Stomach (tissue), 9 donors: Measurements from ENCODE around the gene FGF22. TPM values are rescaled to one million over a fixed set of nuclear protein-coding genes. Genes with fewer than 3 reads are reported as not detected.

Experiments used
- DNase-seq, 2 donors: peaks; one replicate each; pipeline versions ENCODE4 v3.0.0 to v3.0.0-alpha.2; 2013 to 2019
- H3K27ac ChIP-seq, 5 donors: fragments of 200-600 bp in 4 of 5; sonication (generic) in 4 of 5; one replicate each; pipeline ENCODE4 v1.5.1; 2013 to 2019; ENCODE audit warnings: mild to moderate bottlenecking in 1 of 5, moderate library complexity in 1 of 5
- H3K27me3 ChIP-seq, 3 donors: fragments of 200-600 bp; sonication (generic); one replicate each; pipeline ENCODE4 v1.5.1; 2017 to 2019; ENCODE audit warnings: mixed run types in 1 of 3
- H3K36me3 ChIP-seq, 4 donors: fragments of 200-600 bp; sonication (generic); 1 replicate in 3 of 4; 2 replicates in 1 of 4; pipeline ENCODE4 v1.5.1; 2016 to 2019
- H3K4me1 ChIP-seq, 4 donors: fragments of 200-600 bp; sonication (generic); one replicate each; pipeline ENCODE4 v1.5.1; 2016 to 2019
- H3K4me3 ChIP-seq, 4 donors: fragments of 200-600 bp; sonication (generic) in 3 of 4; one replicate each; pipeline ENCODE4 v1.5.1; 2016 to 2019; ENCODE audit warnings: mild to moderate bottlenecking in 1 of 4
- H3K9me3 ChIP-seq, 4 donors: fragments of 200-600 bp; sonication (generic); one replicate each; pipeline ENCODE4 v1.5.1; 2016 to 2019
- EP300 ChIP-seq: sonication (generic); formaldehyde crosslinking; IDR thresholded peaks from one replicate; pipeline ENCODE4 v1.6.1; 2017; ENCODE audit warnings: antibody characterized with exemption
- POLR2A ChIP-seq, 4 donors: fragments of 450-650 bp; IDR thresholded peaks; one replicate each; pipeline ENCODE4 v1.6.1; 2016; ENCODE audit warnings: antibody characterized with exemption in 4 of 4, control low read depth in 2 of 4, mild to moderate bottlenecking in 1 of 4, moderate library complexity in 1 of 4
- POLR2AphosphoS5 ChIP-seq, 3 donors: sonication (generic); formaldehyde crosslinking; IDR thresholded peaks; one replicate each; pipeline ENCODE4 v1.6.1; 2016; ENCODE audit warnings: antibody characterized with exemption in 3 of 3
- WGBS, 5 donors: extraction: QIAGEN DNeasy Blood & Tissue Kit in 3 of 5; methylation state at CpG; one replicate each; pipeline versions ENCODE4 v1.1.5 to v1.1.7; 2013 to 2018; 5-methylcytosine and 5-hydroxymethylcytosine counted together
- intact Hi-C: fragments of 100-400 bp; cut with DNase I; formaldehyde crosslinking; loops from one replicate; pipeline ENCODE4 v1.15.1; 2023; ENCODE audit warnings: low total_unique reads
- polyA plus RNA-seq, 3 donors: library from polyadenylated mRNA; stranded (reverse); fragments of 200-250 nt; gene quantifications; one replicate each; pipeline ENCODE4 v1.2.3, GENCODE V29; 2013
- total RNA-seq, 5 donors: library from RNA; depleted of rRNA; stranded (reverse); fragments of >200 nt; gene quantifications; one replicate each; pipeline versions ENCODE4 v1.1.0 to v1.2.3, GENCODE V29; 2014 to 2016
- TF ChIP-seq, protein P1 (sequence below), 7 experiments: fragments of 450-650 bp in 4 of 7; fragments of 200-600 bp in 3 of 7; sonication (generic) in 3 of 7; IDR thresholded peaks; one replicate each; pipeline ENCODE4 v1.5.1; 2016 to 2019; ENCODE audit warnings: antibody characterized with exemption in 7 of 7, control low read depth in 2 of 7, mild to moderate bottlenecking in 1 of 7
- donor health status: healthy with polysubstance abuse.
- donor health status: Bipolar disorder and iron deficiency.
- donor health status: healthy.

FGF22 gene
- total and polyA plus RNA-seq, 8 donors, result 0.37 to 0.76 (median 0.46) TPM; not detected in 4

DNA sequence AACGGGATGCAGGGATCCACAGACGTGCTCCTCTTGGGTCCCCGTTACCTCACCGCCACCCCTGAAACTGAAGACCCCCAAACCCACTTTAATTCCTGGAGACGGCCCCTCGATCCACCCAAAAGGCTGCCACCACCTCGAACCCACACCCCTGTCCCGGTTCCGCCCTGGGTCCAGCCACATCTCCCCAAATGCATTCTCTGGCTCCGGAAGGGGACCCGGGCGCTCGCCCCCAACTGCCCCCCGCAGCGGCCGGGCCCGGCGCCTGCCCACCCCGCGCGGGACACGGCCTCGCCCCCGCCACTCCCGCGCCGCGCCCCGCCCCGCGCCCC lies 36.3 kb downstream of the FGF22 start:
- WGBS, 5 donors, result 6 to 12% (median 8%) methylated on average over 21 to 31 of the region's 31 CpGs
- Histone ChIP-seq H3K27ac (peak overlapping the region in 4 of 5 donors; percentile 54 to 98 (median 82)), H3K36me3 (no peaks in the 10 kb centered on the region), H3K27me3 (peaks cover 0 to 42% (median 11%) of the 10 kb centered on the region in 3 donors), H3K9me3 (no peaks in the 10 kb centered on the region), H3K4me1 (peaks cover 31 to 48% (median 45%) of the 10 kb centered on the region in 4 donors), H3K4me3 (peak overlapping the region; percentile 48 to 59 (median 54))
- no peak for TF ChIP-seq POLR2A (IDR thresholded peaks at IDR 0.05)
- no peak for TF ChIP-seq EP300
- TF ChIP-seq, protein P1, sequence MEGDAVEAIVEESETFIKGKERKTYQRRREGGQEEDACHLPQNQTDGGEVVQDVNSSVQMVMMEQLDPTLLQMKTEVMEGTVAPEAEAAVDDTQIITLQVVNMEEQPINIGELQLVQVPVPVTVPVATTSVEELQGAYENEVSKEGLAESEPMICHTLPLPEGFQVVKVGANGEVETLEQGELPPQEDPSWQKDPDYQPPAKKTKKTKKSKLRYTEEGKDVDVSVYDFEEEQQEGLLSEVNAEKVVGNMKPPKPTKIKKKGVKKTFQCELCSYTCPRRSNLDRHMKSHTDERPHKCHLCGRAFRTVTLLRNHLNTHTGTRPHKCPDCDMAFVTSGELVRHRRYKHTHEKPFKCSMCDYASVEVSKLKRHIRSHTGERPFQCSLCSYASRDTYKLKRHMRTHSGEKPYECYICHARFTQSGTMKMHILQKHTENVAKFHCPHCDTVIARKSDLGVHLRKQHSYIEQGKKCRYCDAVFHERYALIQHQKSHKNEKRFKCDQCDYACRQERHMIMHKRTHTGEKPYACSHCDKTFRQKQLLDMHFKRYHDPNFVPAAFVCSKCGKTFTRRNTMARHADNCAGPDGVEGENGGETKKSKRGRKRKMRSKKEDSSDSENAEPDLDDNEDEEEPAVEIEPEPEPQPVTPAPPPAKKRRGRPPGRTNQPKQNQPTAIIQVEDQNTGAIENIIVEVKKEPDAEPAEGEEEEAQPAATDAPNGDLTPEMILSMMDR (IDR thresholded peaks at IDR 0.05), result no peak
- TF ChIP-seq POLR2AphosphoS5 (IDR thresholded peaks at IDR 0.05), result no peak
- intact Hi-C loops, result no loop called here
- no peak for DNase-seq

DNA sequence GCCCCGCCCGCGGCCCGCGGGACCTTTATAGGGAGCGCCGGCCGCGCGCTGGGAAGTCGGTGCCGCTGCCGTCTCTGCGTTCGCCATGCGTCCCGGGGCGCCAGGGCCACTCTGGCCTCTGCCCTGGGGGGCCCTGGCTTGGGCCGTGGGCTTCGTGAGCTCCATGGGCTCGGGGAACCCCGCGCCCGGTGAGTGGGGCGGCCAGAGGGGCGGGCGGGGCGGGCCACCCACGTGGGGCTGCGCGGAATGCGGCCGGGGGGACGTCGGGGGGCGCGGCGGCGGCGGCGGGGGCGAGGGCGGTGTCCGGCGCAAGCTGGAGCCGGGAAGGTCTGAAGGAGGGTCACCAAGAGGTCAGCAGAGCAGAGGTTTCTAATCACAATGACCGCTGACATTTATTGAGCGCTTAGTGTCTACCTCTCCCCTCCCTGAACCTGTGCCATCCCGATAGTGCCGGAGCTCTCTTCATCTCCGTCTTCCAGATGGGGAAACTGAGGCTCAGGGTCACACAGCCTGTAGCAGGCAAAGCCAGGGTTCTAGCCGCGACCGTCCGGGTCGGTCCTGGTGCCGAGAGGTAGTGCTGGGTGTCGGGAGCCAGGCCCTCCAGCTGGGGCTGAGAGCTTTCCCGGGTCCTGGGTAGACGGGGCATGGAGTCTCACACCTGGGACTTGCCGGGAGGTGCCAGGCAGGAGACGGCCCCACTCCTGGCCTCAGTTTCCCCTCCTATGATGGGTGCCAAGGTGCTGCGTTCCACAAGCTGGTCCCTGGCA lies 36.8 kb downstream of the FGF22 start, which contains the start of gene FSTL3:
TSS of gene FSTL3 (plus strand) at position 54 of the 767 bp plus-strand sequence. CDS start at position 86, 32 bp downstream.
- WGBS, 5 donors, result 0 to 6% (median 4%) methylated on average over 16 to 63 of the region's 63 CpGs
- Histone ChIP-seq H3K4me3 (peak within 1 kb of the TSS; percentile 48 to 59 (median 54)), H3K27ac (peak within 1 kb of the TSS; percentile 57 to 98 (median 85)), H3K4me1 (peaks cover 31 to 53% (median 48%) of the 10 kb centered on the region in 4 donors), H3K36me3 (peaks cover 0 to 5% (median 0%) of the 10 kb centered on the region in 4 donors), H3K9me3 (no peaks in the 10 kb centered on the region), H3K27me3 (peaks cover 0 to 42% (median 11%) of the 10 kb centered on the region in 3 donors)
- peak; percentile 37 to 64 (median 49) for TF ChIP-seq POLR2AphosphoS5 (IDR thresholded peaks at IDR 0.05)
- TF ChIP-seq EP300, result no peak
- TF ChIP-seq POLR2A (IDR thresholded peaks at IDR 0.05), result no peak
- intact Hi-C loops, result no loop called here
- DNase-seq, result peak in 1 of 2 donors; percentile 73

DNA sequence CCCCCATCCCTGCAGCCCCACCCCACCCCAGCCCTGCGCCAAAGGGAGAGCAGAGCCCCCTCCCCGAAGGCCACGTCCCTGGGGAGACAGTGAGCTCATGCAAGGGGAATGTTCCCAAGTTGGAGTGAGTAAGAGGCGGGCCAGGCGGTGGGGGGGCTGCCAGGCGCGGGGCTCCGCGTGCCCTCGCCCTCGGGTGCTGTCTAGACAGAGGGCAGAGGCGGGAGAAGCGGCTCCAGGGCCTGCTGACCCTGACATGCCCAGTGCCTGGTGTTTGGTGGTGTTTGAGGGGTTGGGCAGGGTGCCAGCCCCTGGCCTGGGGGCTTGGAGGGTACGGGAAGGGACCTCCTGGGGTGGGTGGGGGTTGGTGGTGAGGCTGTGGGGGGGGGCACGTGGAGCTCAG lies 37.5 kb downstream of the FGF22 start:
- WGBS, 5 donors, result 1 to 10% (median 7%) methylated on average over 8 to 15 of the region's 15 CpGs
- H3K9me3 ChIP-seq, result no peaks in the 10 kb centered on the region
- H3K27ac ChIP-seq, result peak overlapping the region; percentile 55 to 98 (median 85)
- peak; percentile 43 to 87 for DNase-seq
- H3K4me1 ChIP-seq, result peaks cover 31 to 54% (median 48%) of the 10 kb centered on the region in 4 donors
- peaks cover 0 to 9% (median 1%) of the 10 kb centered on the region in 4 donors for H3K36me3 ChIP-seq
- TF ChIP-seq, protein P1 (IDR thresholded peaks at IDR 0.05), result no peak
- TF ChIP-seq POLR2A (IDR thresholded peaks at IDR 0.05) (no peak), POLR2AphosphoS5 (IDR thresholded peaks at IDR 0.05) (peak; percentile 24 to 53 (median 24)), EP300 (no peak)
- peaks cover 0 to 42% (median 11%) of the 10 kb centered on the region in 3 donors for H3K27me3 ChIP-seq
- intact Hi-C loops, result no loop called here
- H3K4me3 ChIP-seq, result peak overlapping the region; percentile 48 to 59 (median 54)

DNA sequence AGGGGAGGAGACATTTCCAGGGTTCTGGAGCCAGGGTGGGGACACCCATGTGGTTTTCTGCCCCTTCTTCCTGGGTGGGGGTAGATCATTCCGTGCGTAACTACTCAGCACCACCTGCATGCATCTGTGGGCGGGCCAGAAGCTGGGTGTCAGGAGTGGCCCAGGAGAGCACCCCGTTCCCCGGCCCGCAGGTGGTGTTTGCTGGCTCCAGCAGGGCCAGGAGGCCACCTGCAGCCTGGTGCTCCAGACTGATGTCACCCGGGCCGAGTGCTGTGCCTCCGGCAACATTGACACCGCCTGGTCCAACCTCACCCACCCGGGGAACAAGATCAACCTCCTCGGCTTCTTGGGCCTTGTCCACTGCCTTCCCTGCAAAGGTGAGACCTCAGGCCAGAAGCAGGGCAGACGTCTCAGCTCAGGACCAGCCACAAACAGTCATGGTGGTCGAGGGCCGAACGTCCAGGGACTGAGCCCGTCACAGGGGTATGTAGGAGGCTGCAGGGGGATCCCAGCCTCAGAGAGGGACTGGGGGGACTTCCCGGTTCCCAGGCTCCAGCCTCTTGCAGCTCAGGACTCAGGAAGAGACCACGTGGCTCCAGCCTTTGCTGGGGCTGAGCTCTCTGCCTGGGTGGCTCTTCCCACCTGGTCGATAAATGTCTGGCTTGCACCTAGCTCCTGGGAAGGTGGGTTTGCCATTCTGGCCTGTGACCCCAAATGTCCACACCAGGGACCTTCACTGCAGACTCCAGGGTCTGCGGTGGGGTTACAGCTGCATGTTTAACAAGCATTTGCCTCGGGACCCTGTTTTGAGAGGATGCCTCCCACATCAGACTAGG lies 38.1 kb downstream of the FGF22 start:
- peaks cover 31 to 54% (median 48%) of the 10 kb centered on the region in 4 donors for H3K4me1 ChIP-seq
- peak overlapping the region; percentile 48 to 59 (median 54) for H3K4me3 ChIP-seq
- intact Hi-C loops, result no loop called here
- DNase-seq, result peak in 1 of 2 donors; percentile 46
- peak overlapping the region; percentile 55 to 98 (median 85) for H3K27ac ChIP-seq
- no peaks in the 10 kb centered on the region for H3K9me3 ChIP-seq
- 36 to 49% (median 40%) methylated on average over 8 to 22 of the region's 22 CpGs for WGBS, 5 donors
- TF ChIP-seq EP300, result no peak
- TF ChIP-seq, protein P1 (IDR thresholded peaks at IDR 0.05), result no peak
- no peak for TF ChIP-seq POLR2A (IDR thresholded peaks at IDR 0.05)
- TF ChIP-seq POLR2AphosphoS5 (IDR thresholded peaks at IDR 0.05), result no peak
- H3K27me3 ChIP-seq, result peaks cover 0 to 42% (median 11%) of the 10 kb centered on the region in 3 donors
- H3K36me3 ChIP-seq, result peaks cover 0 to 9% (median 1%) of the 10 kb centered on the region in 4 donors
